ENCODE data around the gene PLEKHO1.

Gene PLEKHO1

DNA sequence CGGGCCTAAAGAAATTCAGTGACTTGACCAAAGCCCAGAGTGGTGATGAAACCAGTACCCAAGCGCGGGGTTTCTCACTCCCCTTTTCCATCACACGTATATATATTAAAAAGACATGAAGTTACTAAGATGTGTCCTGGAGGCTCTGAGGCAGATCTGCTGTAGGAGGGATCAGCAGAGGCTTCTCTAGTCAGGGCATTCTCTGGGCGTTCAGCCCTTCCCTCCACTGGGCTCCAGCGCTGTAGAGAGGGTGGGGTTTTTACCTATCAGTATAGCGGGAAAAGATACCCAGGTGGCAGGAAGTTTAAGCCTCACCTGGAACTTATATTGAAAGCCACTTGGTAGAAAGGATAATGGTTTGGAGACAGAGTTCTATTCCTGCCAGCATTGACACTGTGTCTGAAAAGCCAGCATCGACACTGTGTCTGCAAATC is 862 bp upstream of the PLEKHO1 start:
- DNase-seq (ENCODE audit: low read depth in 1 of 2, low spot score in 1 of 2): no peak

DNA sequence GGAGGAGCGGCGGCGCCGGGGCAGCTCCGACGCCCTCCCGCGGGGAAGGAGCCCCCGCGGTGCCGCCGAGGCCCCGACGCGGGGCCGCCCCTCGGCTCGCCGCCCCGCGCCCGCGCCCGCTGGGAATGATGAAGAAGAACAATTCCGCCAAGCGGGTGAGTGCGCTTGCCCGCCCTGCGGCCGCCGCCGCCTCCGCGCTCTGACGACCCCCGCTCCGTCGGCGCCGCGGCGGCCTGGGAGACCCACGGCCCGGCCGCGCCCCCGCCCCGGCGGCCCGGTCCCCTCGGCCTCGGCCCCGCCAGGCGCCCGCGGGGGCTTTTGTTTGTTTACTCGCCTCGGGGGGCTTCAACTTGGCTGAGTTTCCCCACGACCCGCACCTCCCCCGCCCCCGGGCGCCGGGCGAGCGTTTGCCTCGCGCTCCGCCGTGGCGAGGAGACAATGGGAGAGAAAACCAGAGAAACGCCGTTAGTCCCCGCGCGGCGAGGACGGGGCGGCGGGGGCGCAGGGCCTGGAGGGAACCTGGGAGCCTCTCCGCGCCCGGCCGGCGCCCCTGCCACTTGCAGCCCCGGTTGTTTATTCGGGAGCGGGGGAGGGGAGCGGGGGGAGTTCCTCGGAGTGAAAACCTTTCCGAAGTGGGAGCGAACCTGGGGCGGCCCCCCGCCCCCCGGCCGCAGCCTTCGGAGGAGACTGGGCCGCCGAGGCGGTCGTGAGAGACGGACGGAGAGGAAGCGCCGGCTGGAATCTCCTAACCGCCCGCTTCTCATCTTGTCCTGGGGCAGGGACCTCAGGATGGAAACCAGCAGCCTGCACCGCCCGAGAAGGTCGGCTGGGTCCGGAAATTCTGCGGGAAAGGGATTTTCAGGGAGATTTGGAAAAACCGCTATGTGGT is 661 bp downstream of the PLEKHO1 start:
- DNase-seq (ENCODE audit: low read depth in 1 of 2, low spot score in 1 of 2): no peak

DNA sequence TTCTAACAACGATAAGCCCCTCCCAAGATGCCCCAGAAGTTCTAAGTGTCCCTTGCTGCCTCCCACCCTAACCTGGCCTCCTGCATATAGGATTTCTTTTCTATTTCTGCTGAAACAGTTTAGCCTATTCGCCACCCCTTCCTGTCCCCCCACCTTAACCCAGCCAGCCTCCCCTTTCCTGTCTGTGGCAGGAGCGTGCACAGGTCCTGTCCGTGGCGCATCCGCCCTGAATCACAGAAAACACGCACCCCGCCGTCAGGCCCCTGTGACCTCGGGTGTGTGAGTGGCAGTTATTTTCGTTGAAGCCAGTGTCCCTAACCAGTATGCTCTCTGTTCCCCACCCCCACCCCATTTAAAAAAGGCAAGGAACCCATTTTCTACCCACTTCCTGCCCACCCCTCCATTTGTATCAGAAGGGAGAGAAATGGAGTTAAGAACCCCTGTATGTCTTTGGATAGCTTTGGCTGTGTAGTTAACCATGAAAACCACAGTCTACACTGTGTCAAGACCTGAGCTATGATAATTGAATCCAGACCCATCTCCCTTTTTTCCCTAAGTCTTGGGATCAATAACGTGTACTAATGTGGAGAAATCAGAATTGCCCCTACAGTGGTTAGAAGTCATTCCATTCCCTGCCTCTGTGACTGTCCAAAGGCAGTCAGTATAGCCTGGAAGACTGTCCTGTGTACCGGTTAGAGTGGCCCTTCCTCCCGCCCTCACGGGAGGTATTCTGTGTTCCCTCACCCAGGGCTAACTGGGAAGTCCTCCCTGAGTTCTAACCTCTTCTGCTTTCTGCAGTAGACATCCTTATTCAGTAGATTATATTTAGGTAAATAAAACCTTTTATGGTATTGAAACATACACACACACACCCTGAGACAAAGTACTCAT is 1.8 kb downstream of the PLEKHO1 start:
- DNase-seq (ENCODE audit: low read depth in 1 of 2, low spot score in 1 of 2): peak in 1 of 2 donors; percentile 64

- DNase-seq (ENCODE audit: low read depth in 1 of 2, low spot score in 1 of 2): no peak
These were observed 2.4 kb downstream of the PLEKHO1 start for GRCh38 chr1:150152182-150152536.

GRCh38 chr1:150152772-150153456 is 3.2 kb downstream of the PLEKHO1 start:
- DNase-seq (ENCODE audit: low read depth in 1 of 2, low spot score in 1 of 2): no peak

DNA sequence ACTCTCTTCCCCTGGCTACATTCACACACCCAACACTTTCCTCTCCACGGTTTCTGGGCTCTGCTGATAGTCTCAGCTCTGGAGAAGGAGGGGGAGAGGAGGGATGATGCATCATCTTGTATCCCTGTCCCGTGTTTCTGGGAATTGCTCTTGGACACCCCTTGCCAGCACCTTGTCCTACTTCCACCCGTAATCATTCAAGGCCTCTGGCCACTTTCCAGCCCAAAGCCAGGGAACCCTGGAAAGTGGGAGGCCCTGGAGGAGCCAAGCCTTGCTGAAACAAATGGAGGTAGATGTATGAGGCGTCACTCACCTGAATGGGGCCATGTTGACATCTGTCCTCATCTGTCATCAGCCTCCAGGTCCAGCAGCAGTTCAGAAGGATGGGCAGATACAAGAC is 4.4 kb downstream of the PLEKHO1 start:
- DNase-seq (ENCODE audit: low read depth in 1 of 2, low spot score in 1 of 2): no peak

- DNase-seq (ENCODE audit: low read depth in 1 of 2, low spot score in 1 of 2): no peak
These were observed 5.8 kb downstream of the PLEKHO1 start for GRCh38 chr1:150155413-150156071.

DNA sequence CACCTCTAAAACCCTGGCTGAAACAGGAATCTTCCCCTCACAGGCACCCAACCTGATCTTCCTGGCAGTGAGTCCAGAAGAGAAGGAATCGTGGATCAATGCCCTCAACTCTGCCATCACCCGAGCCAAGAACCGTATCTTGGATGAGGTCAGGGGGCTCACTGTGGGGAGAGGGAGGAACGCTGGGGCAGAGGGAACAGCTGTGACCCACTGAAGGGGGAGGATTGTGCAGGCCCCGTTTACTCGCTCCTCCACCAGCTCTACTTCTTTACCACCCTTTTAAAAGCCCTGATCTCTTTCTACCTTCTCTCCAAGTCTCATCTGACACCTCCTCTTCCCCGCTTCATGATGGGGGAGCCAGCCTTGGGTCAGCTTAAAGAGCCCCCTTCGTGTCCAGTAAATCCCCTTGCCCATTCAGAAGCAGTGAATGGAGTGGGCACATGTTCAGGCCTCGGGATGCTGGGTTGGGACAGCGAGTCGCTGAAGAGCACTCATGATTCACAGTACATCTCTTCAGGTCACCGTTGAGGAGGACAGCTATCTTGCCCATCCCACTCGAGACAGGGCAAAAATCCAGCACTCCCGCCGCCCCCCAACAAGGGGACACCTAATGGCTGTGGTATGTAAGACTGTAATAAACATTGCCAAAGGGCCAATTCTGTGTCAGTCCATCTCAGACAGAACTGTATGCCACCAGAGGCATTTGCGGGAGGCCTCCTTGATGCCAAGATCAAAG is 7.3 kb downstream of the PLEKHO1 start:
- DNase-seq (ENCODE audit: low read depth in 1 of 2, low spot score in 1 of 2): no peak

- DNase-seq (ENCODE audit: low read depth in 1 of 2, low spot score in 1 of 2): no peak
These were observed 9.8 kb downstream of the PLEKHO1 start for GRCh38 chr1:150159550-150159949.

- no peak for DNase-seq (ENCODE audit: low read depth in 1 of 2, low spot score in 1 of 2)
These were observed 11.4 kb downstream of the PLEKHO1 start for GRCh38 chr1:150160964-150161621.

- no peak for DNase-seq (ENCODE audit: low read depth in 1 of 2, low spot score in 1 of 2)
These were observed 12.2 kb downstream of the PLEKHO1 start for GRCh38 chr1:150161747-150162581.

GRCh38 chr1:150162582-150162861 is 12.8 kb downstream of the PLEKHO1 start:
- no peak for DNase-seq (ENCODE audit: low read depth in 1 of 2, low spot score in 1 of 2)

DNA sequence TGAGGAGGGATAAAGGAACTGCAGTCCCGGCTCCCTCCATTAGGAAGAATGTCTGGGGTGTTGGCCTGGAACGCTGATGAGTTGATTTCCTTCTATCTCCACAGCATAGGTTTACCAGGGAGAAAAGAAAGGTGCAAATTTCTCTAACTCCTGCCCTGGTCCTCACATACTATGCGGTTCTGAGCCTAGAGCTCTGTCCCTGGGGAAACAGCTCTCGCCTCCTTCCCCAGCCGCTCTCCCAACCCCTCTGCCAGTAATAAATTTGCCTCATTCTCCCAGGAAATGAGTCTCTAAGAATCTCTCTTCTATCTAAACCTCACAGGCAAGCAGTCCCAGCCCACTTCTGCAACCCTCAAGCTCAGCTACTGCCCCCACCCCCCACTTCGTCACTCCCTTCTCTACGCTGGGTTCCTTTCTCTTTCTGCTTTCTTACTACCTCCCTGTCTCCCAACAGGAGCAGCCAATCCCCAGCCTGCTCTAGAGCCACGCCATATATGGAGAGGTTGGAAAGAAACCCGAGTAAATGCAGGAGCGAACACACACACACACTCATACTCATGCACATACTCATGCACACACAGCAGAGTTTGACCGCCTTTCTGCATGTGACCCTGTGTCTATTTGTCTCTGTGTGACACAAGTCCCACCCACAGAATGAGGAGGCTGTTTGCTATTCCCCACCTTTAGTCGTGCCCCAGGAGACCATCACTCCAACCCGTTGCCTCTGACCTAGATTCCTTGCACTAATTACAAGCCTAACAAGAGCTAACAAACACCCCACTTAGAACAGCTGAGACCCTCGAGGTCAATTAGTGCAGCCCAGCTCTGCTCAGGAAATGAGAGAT is 13.4 kb downstream of the PLEKHO1 start:
- DNase-seq (ENCODE audit: low read depth in 1 of 2, low spot score in 1 of 2): no peak

- DNase-seq (ENCODE audit: low read depth in 1 of 2, low spot score in 1 of 2): no peak
These were observed 14.5 kb downstream of the PLEKHO1 start for GRCh38 chr1:150164224-150164623.

DNA sequence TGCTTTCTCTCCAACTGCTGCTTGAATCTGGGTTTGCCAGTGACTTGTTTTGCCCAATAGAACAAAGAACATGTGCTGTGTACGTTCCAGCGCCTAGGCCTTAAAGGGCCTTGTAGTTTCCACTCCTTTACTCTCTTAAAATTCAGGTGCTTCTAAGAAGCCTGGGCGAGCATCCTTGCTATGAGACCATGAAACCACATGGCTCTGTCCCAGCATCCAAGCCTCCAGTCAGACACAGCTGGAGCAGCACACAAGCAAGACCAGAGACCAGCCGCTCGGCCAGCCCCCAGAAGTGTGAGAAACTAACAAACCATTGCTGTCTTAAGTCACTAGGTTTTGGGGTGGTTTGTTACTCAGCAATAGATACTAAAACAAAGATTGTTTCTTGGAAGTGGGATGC is 15.1 kb downstream of the PLEKHO1 start:
- no peak for DNase-seq (ENCODE audit: low read depth in 1 of 2, low spot score in 1 of 2)

DNA sequence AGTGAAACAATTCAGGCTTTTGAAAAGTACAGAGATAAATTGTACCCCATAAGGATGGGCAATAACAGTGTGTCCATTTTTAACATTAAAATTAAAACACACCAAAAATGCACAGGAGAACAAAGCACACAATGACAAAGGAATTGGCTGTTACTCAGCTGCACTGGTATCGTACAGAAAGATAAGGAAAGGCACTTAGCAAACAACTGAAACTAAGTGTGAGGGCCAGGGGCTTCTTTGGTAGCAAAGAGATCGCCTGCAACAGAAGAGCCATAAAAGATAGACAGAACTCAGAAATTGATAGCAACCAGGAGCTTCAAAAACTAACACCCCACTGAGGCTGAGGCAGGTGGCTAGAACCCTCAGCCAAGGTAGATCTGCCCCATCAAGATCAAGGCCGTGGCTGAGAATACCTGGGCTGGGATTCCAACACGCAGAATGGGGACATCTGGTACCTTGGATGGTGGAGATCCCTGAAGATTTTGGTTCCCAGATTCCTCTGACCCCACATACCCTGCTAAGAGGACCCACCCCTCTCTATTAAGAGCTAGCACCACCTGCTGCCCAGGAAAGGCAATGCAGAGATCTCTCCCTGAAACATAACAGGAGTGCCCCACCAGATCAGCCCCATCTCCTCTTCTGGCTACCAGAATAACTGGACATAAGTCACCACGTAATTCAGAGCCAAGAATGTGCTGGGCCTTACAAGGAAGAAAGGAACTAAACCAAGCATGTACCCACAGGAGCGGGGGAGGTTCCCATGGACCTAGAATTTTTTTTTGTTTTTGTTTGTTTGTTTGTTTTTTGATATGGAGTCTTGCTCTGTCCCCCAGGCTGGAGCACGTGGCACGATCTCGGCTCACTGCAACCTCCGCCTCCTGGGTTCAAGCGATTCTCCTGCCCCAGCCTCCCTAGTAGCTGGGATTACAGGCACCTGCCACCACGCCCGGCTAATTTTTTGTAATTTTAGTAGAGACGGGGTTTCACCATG is 16.2 kb downstream of the PLEKHO1 start:
- DNase-seq (ENCODE audit: low read depth in 1 of 2, low spot score in 1 of 2): peak in 1 of 2 donors; percentile 24

All from stimulated activated CD4-positive, alpha-beta T cell treated with anti-CD3 and anti-CD28 coated beads, Interleukin-15, amount 100 ng/mL, for 1 hour (primary cell).